NCI-H128 (cell line): Measurements from ENCODE around the gene WDR5B.
"Not testable (repeated sequence)": the region's sequence is repeated elsewhere in the genome, so short reads cannot be mapped to it uniquely, and the experiment has no call there.

Experiments
- DNase-seq: peaks from one replicate; lab custom pipeline; 2025; ENCODE audit not compliant: unreplicated experiment; lab: John Stamatoyannopoulos, UW

WDR5B gene

GRCh38 chr3:122415762-122416654 is at the start of gene WDR5B:
TSS of gene WDR5B (minus strand) at chr3:122416062. CDS start at chr3:122415528, 534 bp downstream.
- DNase-seq: no peak

DNA sequence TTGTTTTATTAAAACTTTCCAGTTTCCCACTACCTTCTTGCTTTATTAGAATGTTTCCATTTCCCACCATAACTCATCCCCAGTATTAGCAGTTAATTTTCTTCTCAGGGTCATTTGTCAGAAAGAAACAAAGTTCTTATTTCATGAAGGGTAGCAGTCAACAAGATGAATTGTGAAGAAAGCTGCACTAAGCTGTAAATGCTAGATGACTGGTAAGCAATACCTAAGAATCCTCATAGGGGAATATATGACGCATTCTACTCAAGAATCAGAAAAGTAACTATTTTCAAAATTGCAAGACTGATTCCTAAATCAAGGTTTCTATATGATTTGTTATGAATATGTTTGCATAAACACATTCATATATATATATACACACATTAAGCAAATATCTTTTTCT is 48.8 kb upstream of the WDR5B start:
- no peak for DNase-seq

- DNase-seq: no peak
These were observed 46.5 kb upstream of the WDR5B start for GRCh38 chr3:122462406-122462805.

DNA sequence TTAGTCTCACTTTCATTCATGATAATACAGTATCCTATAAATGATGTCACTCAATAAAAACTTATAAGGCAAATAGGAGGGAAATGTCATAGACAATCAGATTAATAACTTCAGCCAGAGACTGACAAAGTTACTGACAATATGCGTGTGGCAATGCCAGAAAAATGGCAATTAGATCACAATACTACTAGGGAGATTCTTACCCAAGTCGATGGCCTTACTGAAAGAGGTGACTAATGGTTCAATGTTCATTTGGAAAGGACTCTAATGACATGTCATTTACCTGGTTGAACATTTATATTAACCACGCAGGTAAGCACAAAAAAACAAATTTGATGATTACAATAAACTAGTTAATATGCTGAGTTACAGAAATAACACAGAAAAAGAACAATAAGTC is 45.9 kb upstream of the WDR5B start:
- no peak for DNase-seq

DNA sequence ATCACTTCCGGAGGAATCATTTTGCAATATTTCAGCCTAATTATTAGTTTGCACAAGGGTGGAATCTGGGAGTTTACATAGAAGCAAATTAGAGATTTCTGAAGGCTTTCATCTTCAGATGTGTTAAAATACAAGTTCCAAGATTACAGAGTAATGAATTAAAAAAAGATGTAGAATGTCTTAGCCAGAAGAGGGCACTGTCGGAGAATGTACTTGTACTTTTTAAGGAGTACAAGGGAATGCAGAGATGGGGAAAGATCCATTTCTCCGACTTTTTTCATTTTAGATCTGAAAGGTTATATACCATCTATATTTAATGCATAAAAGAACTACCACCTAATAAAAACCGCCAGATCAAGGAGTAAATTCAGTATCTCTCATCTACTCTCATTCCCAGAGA is 43.1 kb upstream of the WDR5B start:
- no peak for DNase-seq

GRCh38 chr3:122457706-122458105 is 41.8 kb upstream of the WDR5B start:
- DNase-seq: no peak

DNA sequence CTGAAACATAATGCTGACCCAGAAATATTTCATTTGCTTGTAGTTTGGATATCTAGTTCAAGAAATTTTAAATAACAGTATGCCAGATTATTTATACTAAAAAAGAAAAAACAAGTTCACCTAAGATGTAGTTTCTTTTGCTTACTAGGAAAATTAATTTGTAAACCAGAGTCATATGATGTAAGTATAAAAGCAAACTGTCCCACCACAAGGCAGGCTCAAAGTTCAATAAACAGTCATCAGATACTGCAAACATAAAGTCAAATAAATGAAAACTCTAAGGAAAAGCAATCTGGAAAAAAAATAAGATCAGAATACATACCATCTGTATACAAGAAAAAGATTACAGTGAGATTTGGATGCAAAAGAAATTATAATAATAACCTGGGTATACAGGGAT is 40.2 kb upstream of the WDR5B start:
- no peak for DNase-seq

GRCh38 chr3:122451371-122451770 is 35.5 kb upstream of the WDR5B start:
- no peak for DNase-seq

DNA sequence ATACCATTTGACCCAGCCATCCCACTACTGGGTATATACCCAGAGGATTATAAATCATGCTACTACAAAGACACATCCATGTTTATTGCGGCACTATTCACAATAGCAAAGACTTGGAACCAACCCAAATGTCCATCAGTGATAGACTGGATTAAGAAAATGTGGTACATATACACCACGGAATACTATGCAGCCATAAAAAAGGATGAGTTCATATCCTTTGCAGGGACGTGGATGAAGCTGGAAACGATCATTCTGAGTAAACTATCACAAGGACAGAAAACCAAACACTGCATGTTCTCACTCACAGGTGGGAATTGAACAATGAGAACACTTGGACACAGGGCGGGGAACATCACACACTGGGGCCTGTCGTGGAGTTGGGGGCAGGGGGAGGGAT is 32.4 kb upstream of the WDR5B start:
- not testable (repeated sequence) for DNase-seq

GRCh38 chr3:122444491-122444887 is 28.6 kb upstream of the WDR5B start:
- DNase-seq: not testable (repeated sequence)

- not testable (repeated sequence) for DNase-seq
These were observed 28.1 kb upstream of the WDR5B start for GRCh38 chr3:122443762-122444490.

DNA sequence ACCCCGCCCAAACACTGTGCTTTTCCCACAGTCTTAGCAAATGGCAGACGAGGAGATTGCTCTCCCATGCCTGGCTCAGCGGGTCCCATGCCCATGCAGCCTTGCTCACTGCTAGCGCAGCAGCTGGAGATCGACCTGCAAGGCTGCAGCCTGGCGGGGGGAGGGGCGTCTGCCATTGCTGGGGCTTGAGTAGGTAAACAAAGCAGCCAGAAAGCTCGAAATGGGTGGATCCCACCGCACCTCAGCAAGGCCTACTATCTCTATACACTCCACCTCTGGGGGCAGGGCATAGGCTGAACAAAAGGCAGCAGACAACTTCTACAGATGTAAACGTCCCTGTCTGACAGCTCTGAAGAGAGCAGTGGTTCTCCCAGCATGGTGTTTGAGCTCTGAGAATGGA is 27.2 kb upstream of the WDR5B start:
- no peak for DNase-seq

DNA sequence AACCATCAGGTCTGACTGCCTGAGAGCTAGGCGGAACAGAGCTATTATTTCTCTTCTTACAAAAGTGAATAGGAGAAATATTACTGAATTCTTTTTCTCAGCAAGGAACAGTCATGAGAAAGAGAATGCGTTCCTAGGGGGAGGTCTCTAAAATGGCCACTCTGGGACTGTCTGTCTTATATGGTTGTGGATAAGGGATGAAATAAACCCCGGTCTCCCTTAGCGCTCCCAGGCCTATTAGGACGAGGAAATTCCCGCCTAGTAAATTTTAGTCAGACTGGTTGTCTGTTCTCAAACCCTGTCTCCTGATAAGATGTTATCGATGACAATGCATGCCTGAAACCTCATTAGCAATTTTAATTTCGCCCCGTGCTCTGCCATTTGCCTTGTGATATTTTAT is 20.1 kb upstream of the WDR5B start:
- no peak for DNase-seq

DNA sequence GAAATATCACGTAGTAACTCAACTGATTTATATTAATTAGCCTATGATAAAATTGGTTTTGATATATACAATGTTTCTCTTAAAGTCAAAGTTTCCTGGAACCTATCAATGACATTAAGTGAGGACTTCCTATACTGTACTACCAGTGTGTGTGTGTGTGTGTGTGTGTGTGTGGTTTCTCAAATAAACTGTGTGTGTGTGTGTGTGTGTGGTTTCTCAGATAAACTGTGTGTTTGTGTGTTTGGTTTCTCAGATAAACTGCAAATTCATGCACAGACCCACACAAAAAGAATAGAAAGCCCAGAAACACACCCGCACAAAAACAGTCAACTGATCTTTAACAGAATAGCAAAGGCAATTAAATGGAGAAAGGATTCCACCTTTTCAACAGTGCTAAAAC is 14.5 kb upstream of the WDR5B start:
- no peak for DNase-seq

DNA sequence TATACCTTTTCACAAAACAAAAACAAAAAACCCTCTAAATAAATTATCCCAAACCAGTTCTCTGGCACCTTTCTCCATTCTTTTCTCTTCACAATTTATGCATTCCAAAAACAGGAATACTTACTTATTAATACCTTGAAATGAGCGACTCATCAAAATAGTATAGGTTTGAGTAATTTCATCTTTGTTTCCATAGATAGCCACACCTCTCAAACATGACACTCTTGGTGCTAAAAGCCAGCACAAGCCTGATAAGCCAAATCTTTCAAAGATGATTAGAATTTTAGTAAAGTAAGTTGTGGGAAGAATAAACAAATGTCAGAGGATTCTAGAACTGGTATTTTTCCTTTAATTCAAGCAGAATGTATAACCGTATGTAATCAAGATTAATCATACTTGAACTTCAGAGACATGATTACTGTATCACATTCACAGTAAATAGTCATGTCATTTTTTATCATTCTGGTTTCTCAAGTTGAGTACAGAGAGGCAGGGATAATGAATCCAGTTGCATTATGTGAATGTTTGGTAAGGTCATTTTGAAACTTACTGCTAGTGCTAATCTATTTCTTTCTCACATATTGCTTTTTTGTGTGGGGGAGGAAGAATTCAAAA is 12.1 kb upstream of the WDR5B start:
- DNase-seq: no peak

GRCh38 chr3:122421836-122422235 is 6.0 kb upstream of the WDR5B start:
- DNase-seq: no peak

DNA sequence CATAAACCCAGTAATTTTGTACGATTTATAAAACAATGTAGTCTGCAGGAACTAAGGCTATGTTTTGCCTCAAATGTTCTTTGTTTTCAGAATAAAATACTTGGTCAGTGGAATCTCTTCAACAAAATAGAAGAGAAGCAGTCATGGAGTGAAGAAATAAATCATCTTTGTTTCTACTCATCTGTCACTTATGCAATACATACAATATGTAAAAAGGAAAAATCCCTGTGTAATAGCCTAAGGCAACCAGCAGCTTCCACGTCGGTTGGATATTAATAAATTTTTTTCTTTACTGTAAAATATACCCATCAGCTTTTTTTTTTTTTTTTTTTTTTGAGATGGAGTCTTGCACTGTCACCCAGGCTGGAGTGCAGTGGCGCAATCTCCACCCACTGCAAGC is 5.2 kb upstream of the WDR5B start:
- DNase-seq: no peak

DNA sequence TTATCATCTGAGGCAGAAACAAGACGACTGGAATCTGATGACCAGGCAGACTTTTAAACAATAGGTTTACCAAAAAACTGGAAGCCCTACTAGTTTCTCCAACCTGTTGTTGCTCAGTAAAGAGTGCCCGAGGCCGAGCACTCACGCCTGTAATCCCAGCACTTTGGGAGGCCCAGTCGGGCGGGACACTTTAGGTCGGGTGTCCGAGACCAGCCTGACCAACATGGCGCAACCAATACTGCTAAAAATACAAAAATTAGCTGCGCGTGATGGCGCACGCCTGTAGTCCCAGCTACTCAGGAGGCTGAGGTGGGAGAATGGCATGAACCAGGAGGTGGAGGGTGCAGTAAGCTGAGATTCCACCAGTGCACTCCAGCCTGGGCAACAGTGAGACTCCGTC is 1.1 kb upstream of the WDR5B start:
- no peak for DNase-seq

GRCh38 chr3:122415104-122415744 is 638 bp downstream of the WDR5B start:
- no peak for DNase-seq

GRCh38 chr3:122414391-122414790 is 1.5 kb downstream of the WDR5B start:
- no peak for DNase-seq

- DNase-seq: no peak
These were observed 5.2 kb downstream of the WDR5B start for GRCh38 chr3:122410639-122411038.
